GM18909 (cell line): ENCODE data around the gene CEBPB.

ENCODE experiments used
- ATAC-seq: cut with Tn5 transposase; IDR thresholded peaks from one replicate; pipeline ENCODE4 v1.9.1; 2021; ENCODE audit warnings: mild to moderate bottlenecking; ENCODE audit not compliant: unreplicated experiment, poor library complexity

CEBPB gene

DNA sequence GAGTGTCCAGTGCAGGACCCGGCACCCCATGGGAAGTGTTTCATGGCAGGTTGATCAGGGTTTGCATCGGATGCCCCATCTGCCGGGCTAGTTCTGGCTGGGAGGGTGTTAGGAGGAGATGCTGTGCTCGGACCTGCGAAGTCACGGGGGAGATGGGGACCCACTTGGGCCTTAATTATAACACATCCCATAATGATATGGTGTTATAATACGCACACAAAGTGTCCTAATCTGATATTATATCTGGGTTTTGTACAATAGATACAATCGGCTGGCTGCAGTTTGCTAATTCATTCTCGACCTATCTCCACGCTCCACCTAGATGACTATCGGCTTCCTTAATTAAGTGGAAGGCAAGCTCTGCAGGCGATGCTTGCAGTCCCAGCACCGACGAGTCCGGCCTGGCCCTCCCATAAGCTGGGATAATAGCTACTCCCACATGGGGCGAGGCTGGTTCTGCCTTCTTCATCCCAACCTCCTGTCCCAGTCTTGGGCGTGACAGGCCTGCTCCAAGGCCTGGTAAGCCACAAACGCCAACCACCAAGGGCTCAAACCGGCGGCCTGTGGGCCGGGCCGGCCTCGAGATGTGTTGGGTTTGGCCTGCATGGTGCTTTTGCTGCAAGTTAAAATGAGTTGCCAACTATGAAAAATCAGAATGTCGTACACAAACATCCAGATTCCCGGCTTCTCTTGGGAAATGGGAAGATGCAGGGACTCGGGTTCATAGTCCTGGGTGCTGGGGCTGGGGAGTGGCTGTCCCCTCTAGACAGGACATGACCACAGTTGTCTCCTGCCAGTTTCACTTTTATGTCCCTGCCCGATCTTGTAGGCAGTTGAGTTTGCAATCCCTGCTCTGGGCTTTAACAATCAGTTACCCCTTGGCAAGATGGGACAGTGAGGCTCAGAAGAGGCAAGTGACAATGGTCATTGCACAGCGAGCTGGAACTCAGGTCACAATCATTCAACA is 32.7 kb downstream of the CEBPB start:
- no peak for ATAC-seq

DNA sequence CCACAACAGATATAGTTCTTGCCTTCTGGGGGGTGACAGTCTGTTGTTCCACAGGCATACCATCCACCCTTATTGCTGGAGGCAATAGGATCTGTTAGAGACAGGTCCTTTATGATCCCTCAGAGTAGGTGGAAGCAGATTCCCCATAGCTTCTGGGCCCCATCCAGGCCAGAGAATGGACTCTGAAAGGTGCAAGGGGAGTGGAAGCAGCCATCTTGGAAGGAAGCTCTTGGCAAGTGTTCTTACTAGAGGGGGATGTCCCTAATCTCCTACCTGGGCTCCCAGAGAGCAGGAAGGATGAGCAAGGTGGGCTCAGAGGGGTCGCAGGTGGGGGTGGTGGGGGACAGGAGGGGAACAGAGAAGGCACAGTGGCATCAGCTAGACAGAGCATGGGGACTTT is 33.4 kb downstream of the CEBPB start:
- no peak for ATAC-seq

DNA sequence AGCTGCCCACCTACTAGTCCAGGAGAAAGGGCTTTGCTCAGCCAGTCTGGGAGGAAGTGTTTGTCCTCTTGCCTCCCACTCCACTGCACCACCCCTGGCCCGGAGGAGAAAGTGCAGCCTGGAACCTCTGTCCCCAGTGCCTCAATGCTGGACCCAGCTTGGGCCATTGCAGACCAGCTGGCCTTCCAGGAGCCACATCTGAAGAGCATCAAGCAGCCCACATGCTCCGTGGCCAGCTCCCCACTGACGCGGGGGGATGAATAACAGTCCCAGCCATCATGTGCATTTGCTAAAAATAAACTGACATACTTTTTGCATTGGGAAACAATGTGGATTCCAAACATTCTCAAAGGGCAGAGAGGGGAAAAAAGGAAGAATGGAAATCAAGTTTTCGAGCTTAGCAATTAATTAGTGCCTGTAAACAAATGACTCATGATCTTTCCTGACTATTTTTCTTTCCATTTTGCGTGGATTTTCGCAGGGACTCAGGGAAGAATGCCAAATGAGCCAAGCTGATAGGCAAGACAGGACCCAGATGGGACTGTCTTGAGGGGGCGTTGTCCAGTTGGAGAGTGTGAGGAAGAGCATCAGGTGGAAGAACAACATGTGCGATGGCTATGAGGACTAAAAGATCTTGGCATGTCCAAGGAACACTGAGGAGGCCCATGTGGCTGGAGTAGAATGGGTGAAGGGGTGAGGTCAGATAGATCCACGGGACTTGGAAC is 34.1 kb downstream of the CEBPB start:
- ATAC-seq: no peak

DNA sequence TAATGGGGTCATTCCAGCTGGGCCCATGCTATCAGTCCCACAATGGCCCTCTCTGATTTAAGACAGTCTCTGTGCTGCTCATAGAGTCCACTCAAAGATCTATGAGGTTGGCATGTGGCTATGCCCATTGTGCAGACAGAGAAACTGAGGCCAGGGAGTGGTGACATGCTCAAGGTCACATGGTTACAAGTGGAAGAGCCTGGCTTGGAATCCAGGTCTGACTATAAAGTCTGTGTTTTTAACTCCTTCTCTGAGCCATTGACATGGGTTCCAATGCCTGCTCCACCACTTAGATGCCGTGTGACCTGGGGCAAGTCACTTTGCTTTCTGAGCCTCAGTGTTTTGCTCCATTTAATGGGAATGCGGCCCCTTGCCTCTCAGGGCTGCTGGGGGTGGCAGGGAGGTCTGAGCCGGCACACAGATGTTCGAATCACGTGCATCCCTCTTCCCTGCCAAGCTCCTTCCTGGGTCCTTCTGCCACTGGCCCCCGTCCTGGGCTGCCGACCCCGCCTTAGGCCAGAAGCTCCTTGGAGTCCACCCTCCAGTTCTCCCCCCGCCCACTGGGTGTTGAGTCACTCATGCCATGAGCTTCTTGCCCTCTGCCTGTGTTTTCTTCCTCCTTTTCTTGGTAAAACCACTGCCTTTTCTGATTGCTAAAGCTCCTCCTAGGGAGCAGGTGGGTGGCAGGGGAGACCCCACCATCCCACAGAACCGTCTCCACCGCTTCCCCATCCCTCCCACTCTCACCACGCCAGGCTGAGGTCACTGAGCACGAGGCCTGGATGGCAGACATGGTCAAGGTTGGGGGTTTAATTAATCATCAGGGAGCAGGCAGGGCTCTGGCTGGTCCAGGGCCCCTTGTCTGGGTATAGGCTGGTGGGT is 35.7 kb downstream of the CEBPB start:
- no peak for ATAC-seq

DNA sequence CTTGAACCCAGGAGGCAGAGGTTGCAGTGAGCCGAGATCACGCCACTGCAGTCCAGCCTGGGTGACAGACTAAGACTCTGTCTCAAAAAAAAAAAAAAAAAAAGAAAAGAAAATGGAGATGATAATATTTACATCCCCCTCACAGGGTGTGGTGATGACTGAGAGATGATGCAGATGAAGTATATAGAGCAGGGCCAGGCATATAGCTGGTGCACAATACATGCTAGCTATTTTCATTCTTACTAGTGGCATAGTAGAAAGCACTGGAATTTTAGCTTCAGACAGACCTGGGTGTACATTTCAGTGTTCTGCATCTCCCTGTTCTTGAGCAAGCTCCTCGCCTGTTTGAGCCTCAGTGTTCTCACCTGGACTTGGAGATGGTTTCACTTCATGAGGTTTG is 36.9 kb downstream of the CEBPB start:
- no peak for ATAC-seq

DNA sequence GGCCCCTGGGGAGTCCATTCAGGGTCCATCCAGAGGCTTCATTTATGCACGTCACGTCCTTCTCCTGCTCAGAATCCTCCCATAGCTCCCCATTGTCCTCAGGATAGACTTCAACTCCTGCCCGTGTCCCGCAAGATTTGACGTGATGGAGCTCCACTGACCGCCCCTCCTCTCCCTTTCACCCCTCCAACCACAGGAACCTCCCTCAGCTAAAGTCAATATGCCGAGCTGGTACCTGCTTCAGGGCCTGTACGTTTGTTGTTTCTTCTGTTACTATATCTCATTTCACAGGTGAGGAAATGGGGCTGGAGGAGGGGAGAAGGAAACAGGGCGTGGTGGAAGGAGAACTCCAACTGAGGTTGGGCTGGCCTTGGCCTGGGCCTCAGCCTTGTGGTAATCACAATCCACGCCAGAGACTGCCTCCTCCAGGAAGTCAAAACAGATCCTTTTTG is 38.6 kb downstream of the CEBPB start:
- no peak for ATAC-seq

DNA sequence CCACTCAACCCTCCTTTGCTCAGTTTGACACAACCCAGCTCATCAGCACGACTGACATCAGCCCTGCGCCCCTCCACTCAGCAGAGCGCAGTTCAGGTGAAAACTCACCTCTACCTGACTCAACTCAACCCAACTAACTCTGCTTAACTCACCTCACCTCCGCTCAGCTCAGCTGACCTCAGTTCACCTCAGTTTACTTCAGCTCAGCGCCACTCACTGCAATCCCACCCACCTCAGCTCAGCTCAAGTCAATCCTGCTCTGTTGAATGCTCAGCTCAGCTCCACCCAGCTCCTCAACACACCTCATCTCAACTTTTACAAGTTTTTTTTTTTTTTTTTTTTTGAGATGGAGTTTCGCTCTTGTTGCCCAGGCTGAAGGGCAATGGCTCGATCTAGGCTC is 39.6 kb downstream of the CEBPB start:
- ATAC-seq: no peak

DNA sequence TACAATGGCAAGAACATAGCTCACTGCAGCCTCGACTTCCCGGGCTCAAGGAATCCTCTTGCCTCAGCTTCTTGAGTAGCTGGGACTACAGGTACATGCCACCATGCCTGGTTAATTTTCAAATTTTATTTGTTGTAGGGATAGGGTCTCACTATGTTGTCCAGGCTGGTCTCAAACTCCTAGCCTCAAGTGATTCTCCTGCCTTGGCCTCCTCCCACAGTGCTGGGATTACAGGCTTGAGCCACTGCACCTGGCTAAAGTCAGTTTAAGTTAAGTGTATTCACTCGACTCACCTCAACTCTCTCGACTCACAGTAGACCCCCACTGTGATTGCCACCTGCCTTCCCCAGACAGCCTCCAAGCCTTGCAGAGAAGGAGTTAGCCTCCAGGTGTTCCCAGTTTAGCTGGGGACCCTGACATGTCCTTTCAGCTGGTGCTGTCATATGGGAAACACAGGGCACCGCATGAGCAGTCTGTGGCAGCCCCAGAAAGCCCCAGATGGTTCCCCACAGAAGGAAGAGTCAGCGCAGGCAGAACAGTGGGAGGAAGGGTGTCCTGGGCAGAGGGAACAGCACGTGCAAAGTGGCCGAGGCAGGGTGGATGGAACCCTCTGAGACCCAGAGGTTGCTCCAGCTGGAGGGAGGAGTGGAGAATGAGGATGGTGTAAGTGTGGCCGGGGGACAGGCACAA is 40.4 kb downstream of the CEBPB start:
- ATAC-seq: no peak

DNA sequence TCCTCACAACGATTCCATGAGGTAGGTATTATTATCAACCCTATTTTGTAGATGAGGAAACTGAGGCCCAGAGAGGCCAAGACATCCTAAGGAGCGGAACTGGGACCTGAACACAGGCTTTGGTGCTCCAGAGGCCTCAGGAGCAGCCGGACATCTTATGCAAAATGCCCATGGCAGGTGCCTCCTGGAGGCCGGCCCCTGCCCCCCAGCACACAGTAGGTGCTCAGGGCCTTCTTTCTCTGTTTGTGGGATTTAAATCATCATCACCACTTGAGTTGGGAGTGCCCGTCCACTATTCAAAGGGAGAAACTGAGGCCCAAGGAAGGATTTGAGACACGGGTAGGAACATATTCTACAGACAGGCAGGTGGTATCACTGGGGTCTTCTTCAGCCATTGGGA is 41.2 kb downstream of the CEBPB start:
- ATAC-seq: no peak

DNA sequence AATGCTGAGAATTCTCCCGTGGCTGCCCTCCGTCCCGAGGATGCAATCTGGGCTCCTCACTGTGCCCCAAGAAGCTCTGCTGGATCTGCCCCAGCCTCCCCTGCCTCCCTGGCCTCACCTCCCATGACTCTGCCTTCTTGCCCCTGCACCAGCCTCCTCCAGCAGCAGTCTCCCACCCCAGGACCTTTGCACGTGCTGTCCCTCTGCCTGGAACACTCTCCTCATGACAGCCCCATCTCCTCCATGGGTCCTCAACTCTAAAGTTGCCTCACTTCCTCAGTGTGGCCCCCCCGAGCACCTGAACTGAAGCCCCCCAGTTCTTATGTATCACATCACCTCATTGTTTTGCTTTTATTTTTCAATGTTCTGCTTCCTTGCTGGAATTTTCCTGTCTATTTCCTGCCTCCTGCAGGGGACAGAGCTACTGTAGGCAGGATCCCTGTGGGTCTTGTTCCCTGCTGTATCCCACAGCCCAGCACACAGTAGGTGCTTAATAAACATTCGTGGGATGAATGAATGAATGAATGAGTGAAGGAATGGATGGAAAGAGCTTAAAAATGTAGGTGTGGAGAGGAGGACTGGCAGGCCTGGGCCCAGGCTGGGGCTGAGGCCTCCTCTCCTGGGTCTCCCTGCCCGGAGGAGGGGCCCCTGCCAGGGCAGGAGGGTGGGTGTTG is 42.2 kb downstream of the CEBPB start:
- no peak for ATAC-seq

DNA sequence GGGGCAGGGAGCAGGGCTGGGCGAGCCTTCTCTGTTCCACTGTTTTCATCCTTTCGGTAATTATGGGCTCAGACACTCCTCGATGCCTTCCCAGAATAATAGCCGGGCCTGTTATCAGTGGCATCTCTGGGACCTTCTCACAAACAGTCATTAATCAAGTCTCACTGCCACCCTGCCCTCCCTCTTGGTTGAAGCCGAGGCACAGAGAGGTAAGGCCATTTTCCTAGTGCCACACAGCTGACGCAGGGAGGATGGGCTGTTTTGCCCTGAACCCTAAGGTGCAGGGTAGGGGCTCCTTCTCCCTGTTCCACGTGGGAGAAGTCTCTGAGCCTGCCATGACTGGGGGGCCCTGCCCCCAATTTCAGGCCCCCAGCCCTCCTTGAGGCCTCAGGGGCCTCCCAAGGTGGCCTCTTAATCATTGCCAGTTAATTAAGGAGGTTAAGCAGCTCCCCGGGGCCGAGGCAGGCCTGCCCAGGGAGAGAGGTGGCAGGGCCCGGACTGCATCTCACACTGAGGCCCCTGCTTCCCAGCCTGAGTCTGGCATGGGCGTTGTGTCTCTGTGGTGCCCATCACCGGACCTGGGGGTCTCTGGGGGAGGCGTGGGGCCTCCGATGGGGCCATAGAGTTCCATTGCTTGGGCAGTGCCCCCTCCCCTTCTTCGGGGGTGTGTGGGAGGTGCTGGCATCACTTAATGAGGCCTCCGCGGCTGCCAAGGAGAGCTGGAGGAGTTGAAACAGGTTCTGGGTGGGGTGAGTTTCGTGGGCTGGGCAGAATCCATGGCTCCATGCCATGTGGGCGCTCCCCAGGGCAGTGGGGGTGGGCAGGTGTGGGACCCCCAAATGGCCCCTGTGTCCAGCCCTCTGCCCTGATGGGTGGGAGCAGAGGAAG is 42.9 kb downstream of the CEBPB start:
- ATAC-seq: no peak

DNA sequence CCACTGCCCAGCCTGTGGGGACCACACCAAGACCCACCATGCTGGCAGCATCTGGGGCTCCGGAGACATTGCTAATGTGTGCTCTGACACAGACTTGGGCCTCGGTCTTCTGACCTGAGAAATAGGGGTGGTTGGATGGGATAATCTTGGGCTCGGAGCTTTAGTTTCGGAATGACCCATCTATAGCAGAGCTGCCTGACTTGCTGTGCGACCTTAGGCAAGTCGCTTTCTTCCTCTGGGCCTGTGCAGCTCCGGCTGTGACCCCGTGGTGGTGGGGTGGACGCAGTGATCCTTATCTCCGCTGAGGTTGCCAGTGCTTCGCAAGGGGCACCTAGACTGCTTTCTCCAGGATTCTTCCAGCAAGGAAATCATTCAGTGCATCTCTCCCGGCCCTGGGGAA is 43.7 kb downstream of the CEBPB start:
- ATAC-seq: no peak

DNA sequence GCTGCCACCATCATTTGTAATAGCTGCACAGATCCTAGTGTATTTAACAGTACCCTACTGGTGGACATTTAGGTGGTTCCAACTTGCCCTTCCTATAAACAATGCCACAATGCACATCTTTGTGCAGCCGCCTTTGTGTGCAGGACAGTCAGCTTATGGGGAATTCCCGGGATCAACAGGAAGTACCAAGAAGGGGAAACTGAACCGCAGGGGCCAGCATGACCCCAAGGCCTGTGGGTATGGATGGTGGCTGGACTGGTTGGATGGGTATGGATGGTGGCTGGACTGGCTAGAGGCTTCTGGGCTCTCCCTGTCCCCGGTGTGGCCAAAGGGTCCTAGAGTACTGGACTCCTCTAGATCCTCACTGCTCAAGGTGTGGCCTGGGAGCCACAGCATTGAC is 46.7 kb downstream of the CEBPB start:
- ATAC-seq: no peak

DNA sequence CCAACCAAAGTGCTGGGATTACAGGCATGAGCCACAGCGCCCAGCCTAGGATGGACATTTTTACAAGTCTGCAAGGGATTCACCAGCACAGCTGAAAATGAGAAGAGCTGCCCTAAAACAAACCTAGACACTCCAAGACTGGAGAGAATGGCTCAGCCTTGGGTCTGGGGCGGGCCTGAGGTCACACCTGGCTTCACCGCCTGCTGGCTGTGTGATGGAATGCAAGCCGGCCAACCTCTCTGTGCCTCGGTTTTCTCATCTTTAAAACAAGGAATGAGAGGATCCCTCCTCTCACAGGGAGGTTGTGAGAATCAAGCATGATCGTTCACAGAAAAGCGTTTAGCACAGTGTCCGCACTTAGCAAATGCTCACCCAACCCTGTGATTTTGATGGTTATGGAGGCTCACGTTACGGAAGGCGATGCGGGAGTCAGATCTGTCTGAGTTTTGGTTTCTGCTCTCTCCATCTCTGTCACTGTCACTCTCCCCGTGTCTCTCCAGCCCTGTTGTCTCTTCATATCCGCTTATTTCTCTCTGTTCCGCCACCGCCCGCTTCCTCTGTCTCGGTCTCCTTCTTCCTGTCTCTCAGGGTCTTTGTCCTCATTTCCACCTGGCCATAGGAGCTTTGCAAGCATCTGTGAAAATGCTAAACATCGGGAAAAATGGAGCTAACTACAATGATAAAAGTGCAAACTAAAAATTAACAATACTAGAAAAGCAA is 47.6 kb downstream of the CEBPB start:
- no peak for ATAC-seq

DNA sequence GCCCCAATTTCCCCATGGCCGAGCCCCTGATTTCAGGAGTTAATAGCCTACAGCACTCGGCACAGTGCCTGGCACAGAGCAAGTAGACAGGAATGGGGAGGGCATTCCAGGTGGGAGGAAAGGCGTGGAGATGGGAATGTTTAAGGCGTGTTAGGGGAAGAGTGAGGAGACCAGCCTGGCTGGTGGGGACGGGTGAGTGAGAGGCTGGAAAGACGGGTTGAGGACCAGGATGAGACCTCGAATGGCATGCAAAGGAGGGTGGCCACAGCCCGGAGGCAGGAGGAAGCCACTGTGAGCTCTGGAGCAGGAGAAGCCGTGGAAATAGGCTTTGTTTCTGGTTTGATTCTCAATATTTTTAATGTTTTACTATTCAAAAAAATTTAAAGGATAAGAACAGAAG is 49.5 kb downstream of the CEBPB start:
- no peak for ATAC-seq

DNA sequence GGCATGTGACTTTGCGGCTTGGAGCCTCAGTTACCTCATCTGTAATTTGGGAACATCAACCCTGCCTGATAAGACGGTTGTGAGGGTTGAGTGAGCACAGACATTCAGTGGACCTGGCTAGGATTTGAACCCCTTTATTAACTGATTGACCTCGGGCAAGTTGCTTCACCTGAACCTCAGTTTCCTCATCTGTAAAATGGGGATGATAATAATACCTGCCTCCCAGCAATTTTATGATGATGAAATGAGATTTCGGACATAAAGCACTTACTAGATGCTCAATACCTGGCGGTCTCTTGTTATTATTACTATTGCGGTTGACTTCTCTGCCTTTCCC is 51.5 kb downstream of the CEBPB start:
- no peak for ATAC-seq
